ENCODE results near the gene NRXN2.
A peak's percentile ranks its signal among the peaks of the same experiment; 100 is the strongest.

The NRXN2 gene

DNA sequence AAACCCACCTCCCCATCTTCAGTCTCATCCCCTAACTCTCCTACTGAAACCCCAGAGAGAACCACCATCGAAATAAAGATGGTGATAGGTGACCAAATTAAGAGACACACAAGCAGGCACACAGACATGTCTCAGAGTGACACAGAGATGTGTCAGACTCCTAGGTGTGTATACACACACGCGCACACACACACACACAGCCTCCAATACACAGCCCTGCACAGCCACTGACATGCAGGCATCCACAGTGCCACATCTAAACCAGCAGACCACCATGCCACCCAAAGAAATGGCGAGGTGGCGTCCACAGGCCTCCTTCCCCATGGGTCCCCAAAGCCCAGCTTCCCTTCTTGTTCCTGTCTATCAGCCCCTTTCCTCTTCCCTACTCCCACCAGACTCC lies 27.4 kb downstream of the NRXN2 start:
- no peak for DNase-seq

- no peak for DNase-seq
Observed at GRCh38 chr11:64694821-64695365, 28.1 kb downstream of the NRXN2 start.

- DNase-seq, result no peak
Observed at GRCh38 chr11:64694026-64694755, 28.8 kb downstream of the NRXN2 start.

GRCh38 chr11:64692764-64693331 lies 30.1 kb downstream of the NRXN2 start:
- no peak for DNase-seq

GRCh38 chr11:64691543-64691942 lies 31.5 kb downstream of the NRXN2 start:
- no peak for DNase-seq

GRCh38 chr11:64690235-64690634 lies 32.8 kb downstream of the NRXN2 start:
- DNase-seq, result no peak

- peak; percentile 79 to 88 for DNase-seq
Observed at GRCh38 chr11:64688534-64688982, 34.4 kb downstream of the NRXN2 start.

DNA sequence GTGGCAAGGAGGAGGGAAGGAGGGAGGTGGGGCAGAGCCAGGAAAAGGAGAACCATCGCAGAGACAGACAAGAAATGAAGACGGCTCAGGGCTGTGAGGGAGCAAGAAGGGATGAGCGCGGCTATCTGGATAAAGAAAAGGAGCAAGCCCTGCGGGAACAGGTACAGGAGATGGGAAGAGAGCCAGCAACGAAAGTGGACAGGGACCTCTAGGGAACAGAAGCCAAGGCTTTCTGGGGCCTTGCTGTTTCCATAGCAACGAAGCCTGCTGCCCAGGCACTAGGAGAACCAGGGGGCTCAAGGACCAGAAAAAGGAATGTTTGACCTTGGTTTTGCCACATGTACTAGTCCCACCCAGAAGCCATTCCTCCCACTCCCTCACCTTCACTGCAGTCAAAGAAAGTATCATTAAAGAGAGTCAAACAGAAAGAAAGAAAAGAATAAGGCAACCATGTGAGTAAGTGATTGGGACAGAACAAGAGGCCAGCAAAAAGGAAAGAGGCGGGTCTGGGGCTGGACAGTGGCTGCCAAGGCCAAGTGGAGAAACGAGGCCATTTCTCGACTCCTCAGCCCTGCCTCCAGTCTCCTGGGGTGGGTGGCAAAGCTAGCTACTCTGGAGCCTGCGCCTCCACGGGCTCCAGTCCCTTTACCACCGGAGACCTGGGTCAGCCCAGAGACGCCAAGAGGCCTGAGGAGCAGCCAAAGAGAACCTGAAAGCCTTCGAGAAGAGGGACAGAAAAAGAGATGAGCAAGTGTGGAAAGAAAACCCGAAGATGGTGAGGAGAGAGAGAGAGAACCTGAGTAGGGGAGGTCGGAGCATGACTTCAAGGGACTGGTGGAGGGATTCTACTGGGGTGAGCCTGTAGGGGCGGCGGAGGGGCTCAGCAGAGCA lies 35.1 kb downstream of the NRXN2 start:
- no peak for DNase-seq

- peak in 1 of 2 donors; percentile 85 for DNase-seq
Observed at GRCh38 chr11:64687204-64687603, 35.8 kb downstream of the NRXN2 start.

GRCh38 chr11:64686466-64687170 lies 36.4 kb downstream of the NRXN2 start:
- DNase-seq, result peak; percentile 44 to 62

- no peak for DNase-seq
Observed at GRCh38 chr11:64685536-64685935, 37.5 kb downstream of the NRXN2 start.

- DNase-seq, result no peak
Observed at GRCh38 chr11:64684357-64684756, 38.6 kb downstream of the NRXN2 start.

DNA sequence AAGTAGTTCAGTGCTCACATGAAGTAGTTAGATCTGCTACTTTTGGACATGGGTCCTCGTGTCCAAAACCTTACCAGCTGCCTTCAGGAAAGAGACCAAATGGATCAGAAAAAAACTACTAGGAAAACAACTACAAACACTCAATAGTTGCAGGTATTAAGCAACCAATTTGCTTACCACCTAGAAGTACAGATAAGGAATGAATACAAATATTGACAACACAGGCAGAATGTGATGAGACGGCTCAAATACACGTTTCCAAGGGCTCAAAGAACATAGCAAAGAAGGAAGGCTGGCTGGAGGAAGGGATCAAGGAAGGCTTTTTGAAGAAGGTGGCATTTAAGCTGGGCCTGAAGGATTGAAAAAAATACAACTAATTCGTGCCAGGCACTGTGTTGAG lies 41.8 kb downstream of the NRXN2 start:
- DNase-seq, result no peak

DNA sequence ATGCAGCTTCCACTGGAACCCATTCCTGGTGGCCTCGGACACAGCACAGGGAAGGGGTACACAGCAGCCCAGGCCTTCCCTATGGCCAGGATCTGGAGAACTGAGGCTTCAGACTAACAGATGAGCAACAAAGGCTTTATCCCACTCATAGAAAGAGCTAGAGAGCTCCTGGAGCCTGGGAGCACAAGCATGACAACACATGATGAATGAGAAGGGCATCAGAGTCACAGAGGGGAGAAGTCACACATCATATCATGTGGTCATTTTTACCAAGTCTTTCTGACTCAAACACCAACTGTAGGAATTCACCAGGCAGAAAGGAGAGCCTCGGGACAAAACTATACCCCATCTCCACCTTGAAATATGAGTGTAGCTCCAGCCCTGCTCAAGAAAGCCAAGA lies 43.2 kb downstream of the NRXN2 start:
- no peak for DNase-seq

- no peak for DNase-seq
Observed at GRCh38 chr11:64677441-64678023, 45.5 kb downstream of the NRXN2 start.

DNA sequence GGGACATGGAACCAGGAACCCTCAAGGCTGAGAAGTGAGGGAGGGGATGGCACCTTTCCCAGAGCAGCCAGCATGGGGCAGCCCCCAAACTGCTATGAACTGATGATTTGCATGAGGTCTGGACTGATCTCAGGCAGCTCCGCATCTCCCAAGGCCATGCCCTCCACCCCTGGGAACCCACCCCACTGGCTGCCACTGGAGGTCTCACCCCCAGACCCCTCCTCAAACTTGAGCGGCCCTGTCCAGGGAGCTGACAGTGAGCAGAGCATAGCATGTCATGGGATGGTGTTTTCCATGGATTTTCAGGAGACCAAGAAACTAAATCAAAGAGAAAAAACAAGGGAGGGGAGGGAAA lies 46.8 kb downstream of the NRXN2 start:
- DNase-seq, result no peak

- DNase-seq, result peak; percentile 25 to 34
Observed at GRCh38 chr11:64675450-64676260, 47.3 kb downstream of the NRXN2 start.

DNA sequence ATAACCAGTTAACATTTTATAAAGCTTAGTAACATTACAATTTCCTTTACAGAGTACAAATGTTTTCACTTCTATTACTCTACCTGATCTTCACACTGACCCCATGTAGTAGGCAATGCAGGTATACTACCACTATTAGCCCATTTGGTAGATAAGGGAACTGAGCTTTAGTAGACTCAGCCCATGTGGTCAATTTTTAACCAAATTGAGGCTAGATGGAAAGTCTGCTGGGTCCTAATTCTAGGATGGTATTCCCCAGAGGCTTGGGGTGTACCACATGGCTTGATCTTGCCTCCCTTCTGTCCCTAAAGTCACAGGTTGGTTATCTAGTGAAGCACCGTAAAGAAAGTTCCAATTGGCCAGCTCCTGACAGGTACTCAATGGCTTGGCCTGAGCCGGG lies 48.2 kb downstream of the NRXN2 start:
- DNase-seq, result no peak

DNA sequence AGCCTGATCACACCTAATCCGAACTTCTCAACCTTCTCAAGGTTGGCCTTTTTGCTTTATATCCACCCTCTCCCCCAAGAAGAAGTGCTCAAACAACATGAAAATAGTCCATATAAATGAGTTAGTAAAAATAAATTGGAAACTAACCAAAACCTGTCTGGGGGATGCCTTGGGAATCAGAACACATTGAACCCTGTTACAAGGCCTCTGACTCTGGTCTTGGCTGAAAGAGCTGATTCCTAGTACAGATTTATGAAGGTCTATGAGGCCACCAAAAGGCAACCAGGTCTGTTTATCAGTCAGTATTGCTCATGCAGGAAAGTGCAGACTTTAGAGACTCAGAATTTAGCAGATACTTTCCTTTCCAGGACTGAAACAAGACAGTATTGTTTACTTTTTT lies 49.7 kb downstream of the NRXN2 start:
- DNase-seq, result no peak

- no peak for DNase-seq
Observed at GRCh38 chr11:64672875-64673274, 50.1 kb downstream of the NRXN2 start.

DNA sequence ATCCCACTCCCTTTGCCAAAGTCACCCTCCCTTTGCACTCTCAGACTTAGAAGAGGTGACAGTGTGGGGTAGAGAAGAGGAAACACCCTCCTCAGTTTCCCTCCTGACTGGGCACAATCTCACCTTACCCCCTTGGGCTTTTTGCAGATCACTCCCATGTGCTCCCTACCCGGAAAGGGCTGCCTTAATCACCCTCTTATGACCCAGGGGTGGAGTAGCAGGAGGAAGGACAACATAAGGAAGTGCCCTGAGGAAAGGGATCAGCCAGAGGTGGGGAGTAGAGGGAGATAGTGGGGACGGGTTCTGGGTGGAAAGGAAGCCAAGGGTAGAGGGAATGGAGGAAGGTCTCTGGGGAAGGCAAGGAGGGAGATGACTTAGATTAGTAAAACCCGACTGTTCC lies 52.0 kb downstream of the NRXN2 start:
- no peak for DNase-seq
